GM19372 (cell line): ENCODE results near the gene URAD.
A peak's percentile ranks its signal among the peaks of the same experiment; 100 is the strongest.
"Not testable (repeated sequence)": the region's sequence is repeated elsewhere in the genome, so short reads cannot be mapped to it uniquely, and the experiment has no call there.

Experiments
- ATAC-seq: cut with Tn5 transposase; IDR thresholded peaks from one replicate; pipeline ENCODE4 v1.9.1; 2021; ENCODE audit warnings: mild to moderate bottlenecking, low read depth, moderate library complexity; ENCODE audit not compliant: unreplicated experiment

URAD gene

GRCh38 chr13:27988520-27988919, at the start of gene URAD:
URAD (minus strand) TSS chr13:27988693; CDS start chr13:27988637, 56 bp downstream.
- ATAC-seq: no peak

GRCh38 chr13:28037399-28037798, 48.9 kb upstream of the URAD start:
- ATAC-seq: no peak

- ATAC-seq: no peak
Observed at GRCh38 chr13:28035146-28035782, 46.8 kb upstream of the URAD start.

DNA sequence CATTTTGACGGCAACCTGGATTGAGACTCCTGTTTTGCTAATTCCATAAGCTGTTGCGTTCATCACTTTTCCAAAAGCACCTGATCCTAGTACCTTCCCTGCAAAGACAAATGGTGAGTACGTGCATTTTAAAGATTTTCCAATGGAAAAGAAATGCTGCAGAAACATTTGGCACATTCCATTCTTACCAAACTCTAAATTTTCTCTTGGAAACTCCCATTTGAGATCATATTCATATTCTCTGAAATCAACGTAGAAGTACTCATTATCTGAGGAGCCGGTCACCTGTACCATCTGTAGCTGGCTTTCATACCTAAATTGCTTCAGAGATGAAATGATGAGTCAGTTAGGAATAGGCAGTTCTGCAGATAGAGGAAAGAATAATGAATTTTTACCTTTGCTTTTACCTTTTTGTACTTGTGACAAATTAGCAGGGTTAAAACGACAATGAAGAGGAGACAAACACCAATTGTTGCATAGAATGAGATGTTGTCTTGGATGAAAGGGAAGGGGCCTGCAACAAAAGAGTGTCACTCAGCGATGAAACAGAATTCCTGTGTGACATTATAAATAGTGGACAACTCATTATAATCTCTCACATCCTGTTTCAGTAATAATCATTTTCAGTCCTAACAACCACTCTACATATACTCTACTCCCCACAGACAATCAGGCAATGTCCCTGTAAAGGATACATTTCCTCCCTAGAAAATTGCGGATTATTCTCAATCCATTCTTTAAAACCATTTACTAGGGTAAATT, 45.6 kb upstream of the URAD start:
- no peak for ATAC-seq

GRCh38 chr13:28032438-28032837, 43.9 kb upstream of the URAD start:
- ATAC-seq: not testable (repeated sequence)

GRCh38 chr13:28031896-28032288, 43.4 kb upstream of the URAD start:
- peak; percentile 7 for ATAC-seq

DNA sequence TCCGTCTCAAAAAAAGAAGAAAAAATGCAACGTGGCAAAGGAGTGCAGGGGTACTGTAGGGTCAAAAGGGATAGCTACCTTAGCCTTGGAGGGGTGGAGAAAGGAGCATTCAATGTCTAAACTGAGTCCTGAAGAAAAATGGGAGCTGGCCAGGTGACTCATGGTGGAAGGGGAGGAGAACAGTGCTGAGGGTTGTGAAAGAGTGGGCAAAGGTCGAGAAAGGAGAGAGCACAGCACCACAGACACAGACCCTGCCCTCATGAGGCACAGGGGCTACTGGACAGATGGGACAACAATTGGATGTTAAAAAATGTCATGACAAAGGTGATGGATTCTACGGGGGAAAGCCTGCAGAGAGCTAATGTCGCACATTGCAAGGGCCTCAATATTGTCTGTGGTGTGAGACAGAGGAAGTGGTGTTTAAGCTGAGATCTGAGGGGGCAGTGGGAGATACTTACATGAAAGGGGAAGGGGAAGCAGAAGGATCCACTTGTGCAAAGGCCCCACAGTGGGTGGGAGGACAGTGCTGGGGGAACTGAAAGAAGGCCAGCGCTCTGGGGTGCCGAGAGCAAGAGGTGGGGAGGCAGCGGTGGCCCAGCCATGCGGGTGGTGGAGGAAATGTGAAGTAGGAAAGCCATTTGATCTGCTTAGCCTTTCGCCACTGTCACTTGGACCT, 42.9 kb upstream of the URAD start:
- peak; percentile 46 for ATAC-seq

GRCh38 chr13:28027607-28028364, 39.3 kb upstream of the URAD start:
- ATAC-seq: no peak

DNA sequence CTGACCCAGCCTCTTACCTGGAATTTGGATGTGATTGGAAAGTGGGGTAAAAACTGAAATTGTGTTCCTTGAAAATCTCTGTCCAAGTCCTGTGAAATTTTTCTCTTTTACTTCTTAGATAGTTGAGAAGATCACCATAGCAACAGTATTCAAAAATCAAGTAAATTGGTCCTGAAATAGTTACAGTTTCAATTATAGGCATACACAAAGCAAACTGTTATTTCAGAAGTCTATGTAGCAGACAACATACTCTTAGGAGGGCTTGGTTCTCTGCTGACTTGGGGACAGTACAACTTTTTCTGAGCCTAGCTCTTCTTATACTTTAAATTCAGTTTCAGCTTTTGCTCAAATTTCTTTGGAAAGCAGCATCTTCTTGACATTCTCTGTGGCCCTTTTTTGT, 38.6 kb upstream of the URAD start:
- no peak for ATAC-seq

DNA sequence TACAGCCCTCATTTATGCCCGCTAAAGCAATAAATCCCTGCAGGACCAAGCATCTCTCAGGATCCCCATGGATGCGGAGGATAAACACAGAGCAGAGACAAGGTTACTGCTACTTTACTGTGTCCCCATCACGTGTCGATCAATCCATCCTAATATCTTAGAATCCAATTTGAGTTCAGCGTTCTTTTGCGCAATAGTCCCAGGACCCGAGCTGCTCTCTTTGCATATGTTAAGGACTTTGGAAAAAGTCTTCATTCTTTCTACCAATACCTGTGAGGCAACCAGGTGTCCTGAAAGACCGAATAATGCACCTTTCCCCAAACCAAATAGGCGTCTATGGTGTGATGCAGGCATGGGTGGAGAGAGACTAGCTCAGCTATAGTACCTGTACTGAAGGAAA, 38.0 kb upstream of the URAD start:
- ATAC-seq: no peak

DNA sequence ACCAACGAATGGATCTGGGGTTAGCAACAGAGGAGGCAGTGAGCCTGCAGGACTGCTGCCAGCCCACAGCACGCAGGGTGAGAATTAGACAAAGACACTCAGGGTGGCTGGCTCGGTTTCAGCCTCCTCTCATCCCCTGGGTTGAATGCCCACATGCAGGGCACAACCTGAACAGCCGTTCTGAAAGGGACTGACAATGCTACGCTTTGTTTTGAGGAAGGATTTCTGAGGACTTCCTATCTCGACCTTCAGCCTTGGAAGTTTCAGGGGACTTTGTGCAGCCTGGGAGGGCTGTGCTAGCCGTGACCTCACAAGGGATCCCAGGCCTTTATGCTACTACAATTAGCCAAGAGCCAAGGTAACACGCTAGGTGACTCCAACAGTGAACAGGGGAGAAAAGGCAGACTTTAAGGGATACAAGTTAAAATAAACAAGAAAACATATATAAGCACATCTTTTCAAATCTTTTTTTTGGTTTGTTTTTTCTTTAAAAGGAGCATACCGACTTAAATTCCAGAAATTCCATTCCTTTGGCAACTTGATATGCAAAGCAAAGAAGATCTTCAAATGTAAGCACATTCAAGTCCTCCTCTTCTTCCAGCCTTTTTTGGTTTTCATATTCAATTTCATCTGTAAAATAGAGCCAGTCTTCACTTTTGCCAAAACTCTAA, 34.5 kb upstream of the URAD start:
- no peak for ATAC-seq

DNA sequence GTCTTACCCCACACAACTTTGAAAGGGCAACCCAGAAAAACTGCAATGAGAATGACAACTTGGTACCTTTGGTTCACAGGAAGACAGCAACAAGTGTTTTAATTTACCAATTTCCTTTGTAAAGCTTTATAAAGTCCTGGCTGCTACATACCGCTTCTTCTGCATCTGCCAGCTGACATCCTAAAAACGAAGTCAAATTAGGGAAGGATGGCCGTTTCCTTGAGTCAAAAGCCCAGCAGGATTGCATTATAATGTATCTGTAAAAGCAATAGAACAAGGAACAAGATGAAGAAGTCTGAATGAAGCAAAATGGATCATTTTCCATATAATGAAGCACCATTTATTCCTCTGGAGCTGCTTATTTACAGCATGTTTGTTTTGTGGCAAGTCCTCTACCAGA, 25.8 kb upstream of the URAD start:
- ATAC-seq: no peak

DNA sequence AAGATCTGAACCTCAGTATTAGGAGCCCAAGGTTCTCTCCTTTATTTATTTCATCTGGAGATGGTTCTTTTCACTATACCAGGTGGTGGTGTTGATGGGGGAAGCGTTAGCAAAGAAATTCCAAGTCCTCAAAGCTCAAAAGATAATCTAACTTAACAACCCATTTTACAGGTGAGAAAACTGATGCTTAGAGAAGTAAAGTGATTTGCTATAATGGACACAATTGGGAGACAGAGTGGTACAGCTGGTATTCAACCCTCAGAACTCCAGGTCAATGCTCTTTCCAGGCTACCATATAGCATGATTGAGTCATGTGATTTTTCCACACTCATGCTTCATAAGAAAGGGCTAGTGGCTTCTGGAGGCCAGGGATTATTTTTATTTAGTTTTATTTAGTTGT, 25.0 kb upstream of the URAD start:
- no peak for ATAC-seq

- peak; percentile 91 for ATAC-seq
Observed at GRCh38 chr13:28012896-28013295, 24.4 kb upstream of the URAD start.

DNA sequence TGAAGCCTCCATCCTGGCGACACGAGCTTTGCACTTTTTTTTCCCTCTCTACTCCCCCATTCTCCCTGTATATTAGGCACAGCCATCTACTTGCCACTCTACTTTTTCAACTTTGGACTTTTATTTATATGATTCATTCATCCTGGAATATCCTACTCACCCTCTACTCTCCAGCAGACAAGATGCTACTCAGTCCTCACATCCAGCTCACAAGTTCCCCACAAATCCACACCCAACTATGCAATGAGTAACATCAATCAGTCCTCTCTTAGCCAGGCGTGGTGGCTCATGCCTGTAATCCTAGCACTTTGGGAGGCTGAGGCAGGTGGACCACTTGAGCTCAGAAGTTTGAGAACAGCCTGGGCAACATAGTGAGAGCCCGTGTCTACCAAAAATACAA, 23.9 kb upstream of the URAD start:
- no peak for ATAC-seq

GRCh38 chr13:28010046-28010445, 21.6 kb upstream of the URAD start:
- no peak for ATAC-seq

DNA sequence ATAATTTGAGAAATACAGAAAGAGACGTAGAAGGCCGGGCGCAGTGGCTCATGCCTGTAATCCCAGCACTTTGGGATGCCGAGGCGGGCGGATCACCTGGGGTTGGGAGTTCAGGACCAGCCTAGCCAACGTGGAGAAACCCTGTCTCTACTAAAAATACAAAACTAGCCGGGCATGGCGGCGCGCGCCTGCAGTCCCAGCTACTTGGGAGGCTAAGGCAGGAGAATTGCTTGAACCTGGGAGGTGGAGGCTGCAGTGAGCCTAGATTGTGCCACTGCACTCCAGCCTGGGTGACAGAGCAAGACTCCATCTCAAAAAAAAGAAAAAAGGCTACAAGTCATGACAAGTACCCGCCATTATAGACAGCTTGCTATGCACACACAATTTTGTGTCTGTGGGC, 16.5 kb upstream of the URAD start:
- not testable (repeated sequence) for ATAC-seq

DNA sequence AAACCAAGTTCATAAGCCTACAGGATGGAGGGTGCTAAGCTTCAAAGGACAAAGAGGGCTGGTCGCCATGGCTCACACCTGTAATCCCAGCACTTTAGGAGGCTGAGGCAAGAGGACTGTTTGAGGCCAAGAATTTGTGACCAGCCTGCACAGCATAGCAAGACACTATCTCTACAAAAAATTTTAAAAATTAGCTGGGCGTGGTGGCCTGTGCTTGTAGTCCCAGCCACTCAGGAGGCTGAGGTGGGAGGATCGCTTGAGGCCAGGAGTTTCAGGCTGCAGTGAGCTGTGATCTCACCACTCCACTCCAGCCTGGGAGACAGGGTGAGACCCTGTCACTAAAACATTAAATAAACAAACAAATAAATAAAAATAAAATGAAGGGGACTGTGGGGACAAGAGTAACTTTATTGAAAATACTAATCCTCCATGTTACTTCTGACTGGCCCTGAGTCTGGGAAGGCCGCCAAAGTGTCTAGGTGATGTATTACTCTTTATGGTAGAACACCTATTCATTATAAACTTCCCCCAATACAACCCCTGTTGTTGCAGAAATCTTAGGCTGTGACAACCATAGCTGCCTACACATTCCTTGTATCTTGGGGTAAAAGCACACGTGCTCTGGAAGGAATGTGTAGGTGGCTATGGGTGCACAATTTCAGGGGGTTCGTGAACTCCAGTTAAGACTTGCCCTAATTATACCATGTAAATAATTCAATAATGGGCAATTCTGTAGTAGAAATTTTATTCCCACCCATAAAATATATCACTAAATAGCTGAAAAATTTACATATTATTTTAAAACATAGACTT, 14.6 kb upstream of the URAD start:
- ATAC-seq: no peak

DNA sequence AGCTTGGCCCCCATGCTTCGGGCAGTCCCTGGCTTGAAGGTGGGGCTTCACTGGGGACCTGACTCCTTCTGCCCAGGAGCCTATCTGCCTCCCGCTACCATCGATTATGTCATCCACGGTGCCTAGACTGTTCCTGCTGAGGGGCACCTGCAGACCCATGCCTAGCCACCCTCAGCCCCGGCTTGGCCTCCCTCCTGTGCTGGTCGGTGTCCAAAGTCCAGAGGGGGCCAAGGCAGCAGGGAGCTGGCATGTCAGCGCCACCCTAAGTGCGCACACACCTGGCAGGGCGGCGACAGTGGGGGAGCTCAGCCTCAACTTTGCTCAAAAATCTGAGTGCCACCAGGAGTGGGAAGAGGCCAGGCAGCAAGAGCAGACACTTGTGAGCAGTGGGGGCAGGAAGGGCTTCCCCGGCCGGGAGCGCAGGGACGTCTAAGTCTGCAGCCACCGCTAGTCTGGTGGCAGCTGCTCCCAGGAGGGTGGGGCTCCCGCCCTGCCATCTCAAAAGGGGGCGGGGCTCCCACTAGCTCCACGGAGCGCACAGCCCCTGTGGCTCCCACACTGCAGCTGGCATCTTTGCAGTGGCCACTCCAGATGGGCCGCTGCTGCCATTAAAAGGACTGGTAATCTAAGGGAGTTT, 13.5 kb upstream of the URAD start:
- ATAC-seq: no peak
